Fibroblast of lung (primary cell): ENCODE results near the gene ZNF554. TPM values are rescaled to one million over a fixed set of nuclear protein-coding genes. Genes with fewer than 3 reads are reported as not detected.

Experiments used
- DNase-seq, 2 donors: peaks; one replicate each; pipeline versions ENCODE4 v3.0.0 to v3.0.0-alpha.2; 2010; ENCODE audit warnings: low read depth in 2 of 2
- H2AFZ ChIP-seq: 2 replicates; pipeline ENCODE4 v1.5.1; 2012; ENCODE audit warnings: low read length, control low read depth, inconsistent platforms
- H3K27ac ChIP-seq: 2 replicates; pipeline ENCODE4 v1.5.1; 2011; ENCODE audit warnings: low read length, control low read depth; ENCODE audit not compliant: insufficient read depth
- H3K27me3 ChIP-seq: 2 replicates; pipeline ENCODE4 v1.5.1; 2011; ENCODE audit warnings: mild to moderate bottlenecking, low read length; ENCODE audit not compliant: control insufficient read depth, insufficient read depth
- H3K36me3 ChIP-seq: 2 replicates; pipeline ENCODE4 v1.5.1; 2011; ENCODE audit warnings: low read length; ENCODE audit not compliant: control insufficient read depth, insufficient read depth
- H3K4me1 ChIP-seq: 2 replicates; pipeline ENCODE4 v1.5.1; 2011; ENCODE audit warnings: low read length; ENCODE audit not compliant: control insufficient read depth, insufficient read depth; ENCODE audit errors: extremely low read depth
- H3K4me2 ChIP-seq: 2 replicates; pipeline ENCODE4 v1.5.1; 2011; ENCODE audit warnings: low read length, control low read depth; ENCODE audit not compliant: insufficient read depth; ENCODE audit errors: extremely low read depth
- H3K4me3 ChIP-seq, 4 experiments: fragments of 200-600 bp in 1 of 4; sonication (generic) in 1 of 4; replicated peaks in 1 of 4; 2 replicates each; pipeline ENCODE4 v1.5.1; 2011 to 2016; ENCODE audit warnings: low read length in 4 of 4, low read depth in 3 of 4, mild to moderate bottlenecking in 3 of 4, control low read depth in 2 of 4, inconsistent platforms in 1 of 4, mixed read lengths in 1 of 4; ENCODE audit not compliant: insufficient read depth in 1 of 4; ENCODE audit errors: control extremely low read depth in 1 of 4
- H3K79me2 ChIP-seq: 2 replicates; pipeline ENCODE4 v1.5.1; 2012; ENCODE audit warnings: mild to moderate bottlenecking, low read length, inconsistent platforms; ENCODE audit not compliant: control insufficient read depth, insufficient read depth
- H3K9ac ChIP-seq: 2 replicates; pipeline ENCODE4 v1.5.1; 2011; ENCODE audit warnings: mild to moderate bottlenecking, low read length, control low read depth; ENCODE audit not compliant: insufficient read depth
- H3K9me3 ChIP-seq: 2 replicates; pipeline ENCODE4 v1.5.1; 2012; ENCODE audit warnings: low read depth, low read length; ENCODE audit not compliant: control insufficient read depth, insufficient read depth
- H4K20me1 ChIP-seq: 2 replicates; pipeline ENCODE4 v1.5.1; 2011; ENCODE audit warnings: low read length; ENCODE audit not compliant: control insufficient read depth, insufficient read depth; ENCODE audit errors: extremely low read depth
- CTCF ChIP-seq, 2 donors: IDR thresholded peaks in 1 of 2; conservative IDR thresholded peaks in 1 of 2; 1 replicate in 1 of 2; 2 replicates in 1 of 2; pipeline ENCODE4 v1.5.1; 2011 to 2012; ENCODE audit warnings: low read length in 2 of 2, control low read depth in 1 of 2, inconsistent platforms in 1 of 2, low read depth in 1 of 2, mild to moderate bottlenecking in 1 of 2
- EZH2 ChIP-seq: IDR thresholded peaks from 2 replicates; pipeline ENCODE4 v1.5.1; 2012; ENCODE audit warnings: low read length, control low read depth, mild to moderate bottlenecking; ENCODE audit errors: missing control alignments
- polyA plus RNA-seq, 2 donors: library from polyadenylated mRNA; depleted of rRNA in 1 of 2; stranded (reverse) in 1 of 2; unstranded in 1 of 2; fragments of >200 nt; gene quantifications; 2 replicates each; pipeline ENCODE4 v1.2.1, GENCODE V29; 2011 to 2012; ENCODE audit warnings: missing spikeins in 1 of 2
- total RNA-seq: library from RNA; depleted of rRNA; stranded (reverse); fragments of >200 nt; gene quantifications from 2 replicates; pipeline ENCODE4 v1.2.1, GENCODE V29; 2014

Gene ZNF554
- total and polyA plus RNA-seq, 2 donors (not counting 1 experiment from before 2014, with no cell fraction given) = 2.0 to 5.8 TPM

DNA sequence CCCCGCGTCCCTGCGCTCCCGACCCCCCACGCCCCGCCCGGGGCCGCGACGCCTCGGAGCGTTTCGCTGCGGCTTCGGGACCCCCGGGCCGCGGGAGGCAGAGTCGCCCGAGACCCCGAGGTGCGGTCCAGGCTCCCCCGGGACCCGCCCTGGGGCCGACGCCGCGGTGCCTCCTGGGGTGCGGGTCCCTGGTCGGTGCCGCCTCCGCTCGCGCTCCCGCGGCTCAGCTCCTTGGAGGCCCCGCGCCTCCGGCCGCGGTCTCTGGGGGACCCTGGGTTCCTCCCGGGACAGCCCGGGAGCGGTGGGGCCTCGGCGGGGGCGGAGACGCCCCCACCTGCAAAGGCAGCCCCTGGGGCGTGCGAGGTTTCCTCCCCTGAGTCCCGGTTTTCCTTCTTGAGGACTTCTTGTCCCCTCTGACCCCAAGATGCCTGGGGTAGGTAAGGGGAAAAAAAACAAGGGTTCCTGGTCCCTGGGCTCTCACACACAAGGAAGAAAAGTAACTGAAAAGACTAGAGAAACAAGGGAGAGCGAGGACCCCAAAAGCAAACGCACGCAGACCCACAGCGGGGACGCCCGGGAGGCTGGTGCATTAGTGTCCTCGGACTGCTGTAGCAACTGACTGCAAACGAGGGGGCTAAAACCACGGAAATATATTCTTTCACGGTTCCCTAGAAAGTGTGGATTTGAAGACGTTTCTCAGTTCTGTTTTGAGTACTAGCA, 22.3 kb downstream of the ZNF554 start:
- H3K9ac ChIP-seq = peak overlapping the region; percentile 85
- H3K4me1 ChIP-seq = no peaks in the 10 kb centered on the region
- H3K9me3 ChIP-seq = no peaks in the 10 kb centered on the region
- no peak overlapping the region for H2AFZ ChIP-seq
- no peak for DNase-seq
- H3K36me3 ChIP-seq = no peaks in the 10 kb centered on the region
- H3K4me2 ChIP-seq = peak overlapping the region; percentile 92
- peak overlapping the region; percentile 32 for H3K27ac ChIP-seq
- no peaks in the 10 kb centered on the region for H4K20me1 ChIP-seq
- TF ChIP-seq EZH2 (no peak), CTCF (conservative IDR thresholded peaks at IDR 0.05 in 1 of 2, IDR thresholded peaks at IDR 0.05 in 1 of 2; ENCODE audit: low read depth in 1 of 2, low read length in 2 of 2) (no peak)
- H3K79me2 ChIP-seq = peaks cover 2% of the 10 kb centered on the region
- H3K27me3 ChIP-seq = no peaks in the 10 kb centered on the region
- H3K4me3 ChIP-seq = peak overlapping the region; percentile 63 to 83 (median 80)

- no peak for TF ChIP-seq EZH2
- TF ChIP-seq CTCF (conservative IDR thresholded peaks at IDR 0.05 in 1 of 2, IDR thresholded peaks at IDR 0.05 in 1 of 2; ENCODE audit: low read depth in 1 of 2, low read length in 2 of 2) = no peak
- Histone ChIP-seq H3K27me3 (no peaks in the 10 kb centered on the region), H3K9me3 (no peaks in the 10 kb centered on the region), H3K9ac (no peak overlapping the region), H4K20me1 (no peaks in the 10 kb centered on the region), H2AFZ (no peak overlapping the region), H3K79me2 (peaks cover 2% of the 10 kb centered on the region), H3K27ac (no peak overlapping the region), H3K4me1 (no peaks in the 10 kb centered on the region), H3K4me2 (no peak overlapping the region), H3K4me3 (no peak overlapping the region), H3K36me3 (no peaks in the 10 kb centered on the region)
- no peak for DNase-seq
Observed at GRCh38 chr19:2845107-2845506, 25.4 kb downstream of the ZNF554 start.

DNA sequence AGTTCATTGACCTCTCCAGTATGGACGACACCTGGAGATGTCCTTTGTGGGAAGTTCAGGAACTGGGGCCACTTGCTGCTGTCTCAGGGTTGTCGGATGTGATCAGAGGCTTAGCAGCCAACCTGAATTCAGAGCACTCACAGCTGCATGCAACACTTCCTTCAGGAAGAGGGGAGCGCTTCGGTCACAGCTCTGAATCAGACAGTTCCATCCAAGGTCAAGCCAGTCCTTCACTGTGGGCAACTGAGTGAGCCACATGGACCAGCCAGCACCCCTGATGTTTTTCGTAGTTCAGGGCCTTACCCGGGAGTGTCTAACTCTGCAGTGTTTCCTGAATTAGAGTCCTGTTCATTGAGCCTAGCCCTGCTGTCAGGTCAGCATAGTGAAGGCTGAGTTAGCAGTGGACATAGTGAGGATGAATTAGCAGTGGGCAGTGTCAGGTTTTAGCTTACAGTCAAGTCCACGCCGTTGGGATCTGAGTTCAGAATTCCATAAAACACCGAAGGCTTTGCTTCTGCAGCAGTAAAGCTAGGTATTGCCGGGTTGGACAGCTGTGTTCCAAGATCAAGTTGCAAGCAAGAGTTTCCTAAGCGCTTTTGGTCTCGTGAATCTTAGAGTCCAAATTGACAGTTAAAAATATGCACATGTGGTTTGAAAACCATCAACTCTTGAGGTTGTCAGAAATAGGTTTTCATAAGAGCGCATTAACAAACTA, 26.7 kb downstream of the ZNF554 start:
- H3K4me2 ChIP-seq = no peak overlapping the region
- no peaks in the 10 kb centered on the region for H3K9me3 ChIP-seq
- TF ChIP-seq CTCF (conservative IDR thresholded peaks at IDR 0.05 in 1 of 2, IDR thresholded peaks at IDR 0.05 in 1 of 2; ENCODE audit: low read depth in 1 of 2, low read length in 2 of 2) (no peak), EZH2 (no peak)
- H4K20me1 ChIP-seq = no peaks in the 10 kb centered on the region
- no peak overlapping the region for H3K9ac ChIP-seq
- no peaks in the 10 kb centered on the region for H3K36me3 ChIP-seq
- no peak for DNase-seq
- H3K79me2 ChIP-seq = peaks cover 2% of the 10 kb centered on the region
- no peak overlapping the region for H3K27ac ChIP-seq
- no peaks in the 10 kb centered on the region for H3K27me3 ChIP-seq
- no peak overlapping the region for H3K4me3 ChIP-seq
- no peaks in the 10 kb centered on the region for H3K4me1 ChIP-seq
- no peak overlapping the region for H2AFZ ChIP-seq
